DND-41 (cell line): ENCODE results near the gene ZNF20.

ENCODE experiments used
- ATAC-seq: fragments of 200-7000 bp; cut with Tn5 transposase; 3 replicates; pipeline ENCODE4 v1.9.1; 2021; ENCODE audit warnings: low read depth; ENCODE audit not compliant: insufficient read depth
- DNase-seq: peaks from one replicate; pipeline ENCODE4 v3.0.0-alpha.2; 2020
- H2AFZ ChIP-seq: 2 replicates; pipeline ENCODE4 v1.6.0; 2012; ENCODE audit warnings: low read depth, low read length
- H3K27ac ChIP-seq: 2 replicates; pipeline ENCODE4 v1.5.1; 2012; ENCODE audit warnings: low read length, inconsistent platforms
- H3K27me3 ChIP-seq: fragments of 200-600 bp; sonication (generic); 2 replicates; pipeline ENCODE4 v1.6.0; 2012; ENCODE audit warnings: low read length, mild to moderate bottlenecking, inconsistent platforms; ENCODE audit not compliant: insufficient read depth, poor library complexity
- H3K36me3 ChIP-seq: 2 replicates; pipeline ENCODE4 v1.5.1; 2012; ENCODE audit warnings: low read length, inconsistent platforms; ENCODE audit not compliant: insufficient read depth
- H3K4me1 ChIP-seq: 2 replicates; pipeline ENCODE4 v1.5.1; 2012; ENCODE audit warnings: mild to moderate bottlenecking, low read length; ENCODE audit not compliant: insufficient read depth
- H3K4me2 ChIP-seq: 2 replicates; pipeline ENCODE4 v1.6.0; 2012; ENCODE audit warnings: mild to moderate bottlenecking, moderate library complexity, low read length, inconsistent platforms; ENCODE audit not compliant: insufficient read depth
- H3K4me3 ChIP-seq, 2 experiments: fragments of 200-600 bp in 1 of 2; shearing (Covaris generic) in 1 of 2; 2 replicates each; pipeline ENCODE4 v1.5.1; 2012 to 2016; ENCODE audit warnings: inconsistent platforms in 2 of 2, low read length in 2 of 2, mild to moderate bottlenecking in 2 of 2, low read depth in 1 of 2, moderate library complexity in 1 of 2
- H3K79me2 ChIP-seq: 2 replicates; pipeline ENCODE4 v1.6.0; 2012; ENCODE audit warnings: low read length, inconsistent platforms; ENCODE audit not compliant: insufficient read depth
- H3K9ac ChIP-seq: 2 replicates; pipeline ENCODE4 v1.6.0; 2012; ENCODE audit warnings: low read depth, mild to moderate bottlenecking, inconsistent platforms, low read length, moderate library complexity
- H3K9me3 ChIP-seq: 2 replicates; pipeline ENCODE4 v1.5.1; 2012; ENCODE audit warnings: low read length, moderate library complexity, mild to moderate bottlenecking, inconsistent platforms; ENCODE audit not compliant: insufficient read depth, severe bottlenecking
- H4K20me1 ChIP-seq: 2 replicates; pipeline ENCODE4 v1.6.0; 2012; ENCODE audit warnings: low read length; ENCODE audit not compliant: insufficient read depth
- EZH2 ChIP-seq: IDR thresholded peaks from 3 replicates; pipeline ENCODE4 v1.6.1; 2012; ENCODE audit warnings: borderline replicate concordance, low read depth, mild to moderate bottlenecking, moderate library complexity, low read length, inconsistent platforms; ENCODE audit not compliant: severe bottlenecking
- TF ChIP-seq, protein P1 (sequence below): IDR thresholded peaks from 2 replicates; pipeline ENCODE4 v1.5.1; 2012; ENCODE audit warnings: borderline replicate concordance, low read length, moderate library complexity, mild to moderate bottlenecking; ENCODE audit not compliant: poor library complexity, severe bottlenecking; ENCODE audit errors: extremely low read depth

Gene ZNF20

DNA sequence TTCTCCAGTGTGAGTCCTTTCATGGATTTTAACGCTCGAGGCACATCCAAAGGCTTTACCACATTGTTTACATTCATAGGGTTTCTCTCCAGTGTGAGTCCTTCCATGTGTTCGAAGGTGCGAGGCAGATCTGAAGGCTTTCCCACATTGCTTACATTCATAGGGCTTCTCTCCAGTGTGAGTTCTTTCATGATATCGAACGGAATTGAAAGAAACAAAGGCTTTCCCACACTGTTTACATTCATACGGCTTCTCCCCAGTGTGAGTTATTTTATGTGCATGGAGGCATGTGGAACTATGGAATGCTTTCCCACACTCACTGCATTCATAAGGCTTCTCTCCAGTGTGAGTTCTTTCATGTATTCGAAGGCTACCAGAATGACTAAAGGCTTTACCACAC lies 5.2 kb upstream of the ZNF20 start:
- H3K27ac ChIP-seq: no peak overlapping the region
- no peaks in the 10 kb centered on the region for H3K9me3 ChIP-seq
- no peaks in the 10 kb centered on the region for H3K27me3 ChIP-seq
- H3K4me3 ChIP-seq: no peak overlapping the region
- no peak overlapping the region for H3K9ac ChIP-seq
- H3K4me1 ChIP-seq: peaks cover 13% of the 10 kb centered on the region
- no peak for TF ChIP-seq EZH2
- TF ChIP-seq, protein P1, sequence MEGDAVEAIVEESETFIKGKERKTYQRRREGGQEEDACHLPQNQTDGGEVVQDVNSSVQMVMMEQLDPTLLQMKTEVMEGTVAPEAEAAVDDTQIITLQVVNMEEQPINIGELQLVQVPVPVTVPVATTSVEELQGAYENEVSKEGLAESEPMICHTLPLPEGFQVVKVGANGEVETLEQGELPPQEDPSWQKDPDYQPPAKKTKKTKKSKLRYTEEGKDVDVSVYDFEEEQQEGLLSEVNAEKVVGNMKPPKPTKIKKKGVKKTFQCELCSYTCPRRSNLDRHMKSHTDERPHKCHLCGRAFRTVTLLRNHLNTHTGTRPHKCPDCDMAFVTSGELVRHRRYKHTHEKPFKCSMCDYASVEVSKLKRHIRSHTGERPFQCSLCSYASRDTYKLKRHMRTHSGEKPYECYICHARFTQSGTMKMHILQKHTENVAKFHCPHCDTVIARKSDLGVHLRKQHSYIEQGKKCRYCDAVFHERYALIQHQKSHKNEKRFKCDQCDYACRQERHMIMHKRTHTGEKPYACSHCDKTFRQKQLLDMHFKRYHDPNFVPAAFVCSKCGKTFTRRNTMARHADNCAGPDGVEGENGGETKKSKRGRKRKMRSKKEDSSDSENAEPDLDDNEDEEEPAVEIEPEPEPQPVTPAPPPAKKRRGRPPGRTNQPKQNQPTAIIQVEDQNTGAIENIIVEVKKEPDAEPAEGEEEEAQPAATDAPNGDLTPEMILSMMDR: no peak
- H4K20me1 ChIP-seq: no peaks in the 10 kb centered on the region
- no peak overlapping the region for H3K4me2 ChIP-seq
- H3K36me3 ChIP-seq: peaks cover 17% of the 10 kb centered on the region; the same call in 1 of the 2 replicates
- H3K79me2 ChIP-seq: no peaks in the 10 kb centered on the region
- DNase-seq (no peak), ATAC-seq (no peak)
- no peak overlapping the region for H2AFZ ChIP-seq

DNA sequence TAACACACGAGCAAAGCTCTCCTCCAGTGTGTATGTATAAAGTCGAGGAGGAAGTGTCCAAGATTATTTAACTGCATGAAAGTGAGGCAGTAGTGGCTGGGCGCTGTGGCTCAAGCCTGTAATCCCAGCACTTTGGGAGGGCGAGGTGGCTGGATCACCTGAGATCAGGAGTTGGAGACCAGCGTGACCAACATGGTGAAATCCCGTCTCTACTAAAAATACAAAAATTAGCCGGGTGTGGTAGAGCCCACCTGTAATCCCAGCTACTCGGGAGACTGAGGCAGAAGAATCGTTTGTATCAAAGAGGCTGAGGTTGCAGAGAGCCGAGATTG lies 1.2 kb upstream of the ZNF20 start:
- Histone ChIP-seq H3K9ac (no peak overlapping the region), H3K27ac (no peak overlapping the region), H3K4me2 (peak overlapping the region; percentile 73)

DNA sequence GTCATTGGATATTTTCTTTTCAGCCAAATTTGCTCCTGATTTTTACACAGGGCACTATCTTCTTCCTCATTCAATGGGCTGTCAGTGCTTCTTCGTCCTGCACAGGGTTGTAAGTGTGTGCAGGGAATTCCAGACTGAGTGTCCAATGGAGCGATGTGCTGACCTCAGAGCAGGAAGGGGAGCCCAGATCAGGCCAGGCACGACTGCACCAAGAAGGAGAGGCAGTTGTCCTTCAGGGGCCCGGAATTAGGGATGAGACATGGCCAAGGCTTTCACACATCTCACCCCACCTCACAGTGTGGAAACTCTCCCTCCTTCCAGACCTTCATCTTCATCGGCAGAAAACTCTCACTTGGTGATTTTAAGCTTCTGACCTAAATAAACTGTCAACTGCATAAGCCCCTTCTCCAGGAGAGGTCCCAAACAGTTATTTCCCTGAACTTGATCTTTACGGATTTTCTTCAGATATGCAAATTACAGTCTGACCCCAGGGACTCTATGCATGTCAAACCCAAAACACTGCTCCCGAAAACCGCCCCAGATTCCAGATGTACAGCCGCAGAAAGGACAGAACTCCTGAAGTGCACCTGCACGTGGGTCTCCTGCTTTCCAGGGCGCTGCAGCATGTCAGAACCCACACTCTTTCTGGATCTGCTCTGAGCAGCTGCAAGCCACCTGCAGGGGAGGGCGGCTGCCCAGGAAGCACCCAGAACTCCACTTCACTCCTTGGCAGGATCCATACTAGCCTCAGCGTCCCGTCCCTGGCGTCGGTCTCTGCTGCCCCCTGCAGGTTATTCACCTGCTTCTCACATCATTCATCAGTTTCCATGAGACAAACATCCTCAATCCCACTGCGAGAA lies 625 bp upstream of the ZNF20 start:
- DNase-seq (peak; percentile 91), ATAC-seq (peak; percentile 79)
- peaks cover 25% of the 10 kb centered on the region for H3K36me3 ChIP-seq
- no peaks in the 10 kb centered on the region for H3K9me3 ChIP-seq
- H3K79me2 ChIP-seq: peaks cover 30% of the 10 kb centered on the region
- peak overlapping the region; percentile 79 for H3K9ac ChIP-seq
- H3K27me3 ChIP-seq: no peaks in the 10 kb centered on the region
- peak overlapping the region; percentile 56 for H2AFZ ChIP-seq
- 0 out of 2 replicates have a peak, but pooled peaks cover 4% of the 10 kb centered on the region for H4K20me1 ChIP-seq
- peaks cover 36% of the 10 kb centered on the region for H3K4me1 ChIP-seq
- TF ChIP-seq EZH2: no peak
- TF ChIP-seq, protein P1: peak; percentile 98
- peak overlapping the region; percentile 79 to 84; a peak in 3 of 4 replicates for H3K4me3 ChIP-seq
- H3K4me2 ChIP-seq: peak overlapping the region; percentile 73
- peak overlapping the region; percentile 87 for H3K27ac ChIP-seq

More for the DNA sequence above, 1.2 kb upstream of the ZNF20 start:
- TF ChIP-seq, protein P1: no peak
- no peak for TF ChIP-seq EZH2
- H3K9me3 ChIP-seq: no peaks in the 10 kb centered on the region
- H3K4me1 ChIP-seq: peaks cover 36% of the 10 kb centered on the region
- no peak overlapping the region for H2AFZ ChIP-seq
- H3K79me2 ChIP-seq: peaks cover 30% of the 10 kb centered on the region
- H4K20me1 ChIP-seq: 0 out of 2 replicates have a peak, but pooled peaks cover 4% of the 10 kb centered on the region
- peak overlapping the region in 1 of 2 experiments; percentile 84; a peak in 2 of 4 replicates for H3K4me3 ChIP-seq
- no peak for DNase-seq
- H3K27me3 ChIP-seq: no peaks in the 10 kb centered on the region
- H3K36me3 ChIP-seq: peaks cover 27% of the 10 kb centered on the region
- ATAC-seq: no peak
